Suprapubic skin (tissue), 4 donors: Measurements from ENCODE around the gene RPUSD2. TPM values are rescaled to one million over a fixed set of nuclear protein-coding genes. Genes with fewer than 3 reads are reported as not detected.

Experiments used
- DNase-seq, 2 donors: peaks; one replicate each; pipeline ENCODE4 v3.0.0-alpha.2; 2019; ENCODE audit warnings: low spot score in 2 of 2
- H3K27ac ChIP-seq: fragments of 200-600 bp; sonication (generic); one replicate; pipeline ENCODE4 v1.5.1; 2019
- H3K27me3 ChIP-seq: fragments of 200-600 bp; sonication (generic); one replicate; pipeline ENCODE4 v1.5.1; 2019
- H3K36me3 ChIP-seq: fragments of 200-600 bp; sonication (generic); one replicate; pipeline ENCODE4 v1.5.1; 2019
- H3K4me1 ChIP-seq: fragments of 200-600 bp; sonication (generic); one replicate; pipeline ENCODE4 v1.5.1; 2019
- H3K4me3 ChIP-seq: fragments of 200-600 bp; sonication (generic); one replicate; pipeline ENCODE4 v1.5.1; 2019; ENCODE audit warnings: mild to moderate bottlenecking
- H3K9me3 ChIP-seq: fragments of 200-600 bp; sonication (generic); one replicate; pipeline ENCODE4 v1.5.1; 2019
- CTCF ChIP-seq, 2 donors: fragments of 200-600 bp in 1 of 2; fragments of 450-650 bp in 1 of 2; sonication (generic) in 1 of 2; IDR thresholded peaks; one replicate each; pipeline ENCODE4 v1.5.1; 2016 to 2019; ENCODE audit warnings: antibody characterized with exemption in 2 of 2, mild to moderate bottlenecking in 1 of 2, moderate library complexity in 1 of 2
- EP300 ChIP-seq: sonication (generic); formaldehyde crosslinking; IDR thresholded peaks from one replicate; pipeline ENCODE4 v1.6.1; 2017; ENCODE audit warnings: antibody characterized with exemption
- POLR2A ChIP-seq, 2 donors: fragments of 450-650 bp; IDR thresholded peaks; one replicate each; pipeline ENCODE4 v1.6.1; 2017; ENCODE audit warnings: antibody characterized with exemption in 2 of 2, mild to moderate bottlenecking in 2 of 2, moderate library complexity in 2 of 2
- POLR2AphosphoS5 ChIP-seq, 3 donors: sonication (generic); formaldehyde crosslinking; IDR thresholded peaks; one replicate each; pipeline ENCODE4 v1.6.1; 2017; ENCODE audit warnings: antibody characterized with exemption in 3 of 3
- WGBS: methylation state at CpG from one replicate; pipeline ENCODE4 v1.1.5; 2018; 5-methylcytosine and 5-hydroxymethylcytosine counted together
- total RNA-seq, 4 donors: library from RNA; depleted of rRNA; stranded (reverse); fragments of >200 nt; gene quantifications; one replicate each; pipeline ENCODE4 v1.1.0, GENCODE V29; 2016

The RPUSD2 gene
- total RNA-seq, 4 donors from 2014 or later, result 8.1 to 14.0 (median 12.1) TPM

GRCh38 chr15:40618906-40619305, 49.8 kb downstream of the RPUSD2 start:
- Histone ChIP-seq H3K36me3 (no peaks in the 10 kb centered on the region), H3K27me3 (no peaks in the 10 kb centered on the region), H3K9me3 (no peaks in the 10 kb centered on the region), H3K4me3 (no peak overlapping the region), H3K4me1 (no peaks in the 10 kb centered on the region), H3K27ac (no peak overlapping the region)
- TF ChIP-seq CTCF (IDR thresholded peaks at IDR 0.05) (no peak), EP300 (no peak), POLR2A (IDR thresholded peaks at IDR 0.05) (no peak), POLR2AphosphoS5 (IDR thresholded peaks at IDR 0.05) (no peak)
- DNase-seq, result no peak

- Histone ChIP-seq H3K4me1 (no peaks in the 10 kb centered on the region), H3K27ac (no peak overlapping the region), H3K36me3 (no peaks in the 10 kb centered on the region), H3K9me3 (no peaks in the 10 kb centered on the region), H3K4me3 (no peak overlapping the region), H3K27me3 (no peaks in the 10 kb centered on the region)
- no peak for DNase-seq
- WGBS, result 94% methylated on average over 2 of the region's 2 CpGs
- TF ChIP-seq POLR2AphosphoS5 (IDR thresholded peaks at IDR 0.05) (no peak), CTCF (IDR thresholded peaks at IDR 0.05) (no peak), POLR2A (IDR thresholded peaks at IDR 0.05) (no peak), EP300 (no peak)
Observed at GRCh38 chr15:40623361-40623760, 54.3 kb downstream of the RPUSD2 start.

Other genes starting within 250 kb of the RPUSD2 start
- 1 to 10 TPM; 3.3 to 9.1 (median 6.1) TPM for gene INAFM2, start 245.6 kb upstream of the RPUSD2 start, total RNA-seq
- gene CCDC9B, start 228.4 kb upstream of the RPUSD2 start, total RNA-seq, result 10 to 100 TPM in 2 of 4 donors, 1 to 10 TPM in 2; 6.1 to 47.9 (median 10.9) TPM
- not detected for gene PHGR1, start 218.3 kb upstream of the RPUSD2 start, total RNA-seq
- under 1 TPM in 3 of 4 donors, not detected in 1; 0.04 to 0.21 (median 0.05) TPM for gene DISP2, start 211.1 kb upstream of the RPUSD2 start, total RNA-seq
- gene KNSTRN, start 186.6 kb upstream of the RPUSD2 start, total RNA-seq, result 10 to 100 TPM; 13.5 to 24.3 (median 18.9) TPM
- gene IVD, start 163.5 kb upstream of the RPUSD2 start, total RNA-seq, result 10 to 100 TPM in 2 of 4 donors, 1 to 10 TPM in 2; 7.7 to 18.3 (median 13.3) TPM
- 10 to 100 TPM; 16.8 to 24.6 (median 19.2) TPM for gene BAHD1, start 128.3 kb upstream of the RPUSD2 start, total RNA-seq
- gene CHST14, start 98.3 kb upstream of the RPUSD2 start, total RNA-seq, result 10 to 100 TPM in 1 of 4 donors, 1 to 10 TPM in 3; 6.9 to 13.6 (median 8.3) TPM
- gene CCDC32, start 4.3 kb upstream of the RPUSD2 start, total RNA-seq, result 10 to 100 TPM; 13.4 to 27.6 (median 19.6) TPM
- gene KNL1, start 24.9 kb downstream of the RPUSD2 start, total RNA-seq, result 1 to 10 TPM; 2.5 to 4.9 (median 3.1) TPM
- 1 to 10 TPM in 2 of 4 donors, under 1 TPM in 2; 0.64 to 2.2 (median 1.1) TPM for gene RAD51, start 125.9 kb downstream of the RPUSD2 start, total RNA-seq
- gene RMDN3, start 186.0 kb downstream of the RPUSD2 start, total RNA-seq, result 10 to 100 TPM; 25.4 to 44.8 (median 35.6) TPM
- gene GCHFR, start 194.8 kb downstream of the RPUSD2 start, total RNA-seq, result 10 to 100 TPM; 39.4 to 70.3 (median 56.2) TPM
- 10 to 100 TPM in 3 of 4 donors, 1 to 10 TPM in 1; 6.8 to 25.2 (median 19.6) TPM for gene C15orf62, start 200.7 kb downstream of the RPUSD2 start, total RNA-seq
- gene ZFYVE19, start 237.8 kb downstream of the RPUSD2 start, total RNA-seq, result 10 to 100 TPM; 33.3 to 57.1 (median 37.9) TPM
- gene DNAJC17, start 238.2 kb downstream of the RPUSD2 start, total RNA-seq, result 10 to 100 TPM; 20.4 to 40.2 (median 30.3) TPM